HepG2 (cell line): ENCODE measurements around the gene ZNF638. TPM values are rescaled to one million over a fixed set of nuclear protein-coding genes. Genes with fewer than 3 reads are reported as not detected.

Experiments used
- ATM ChIP-seq: fragments of 450-650 bp; IDR thresholded peaks from 2 replicates; pipeline ENCODE4 v1.7.1; 2017; ENCODE audit warnings: mild to moderate bottlenecking, borderline replicate concordance
- BORCS8-MEF2B ChIP-seq: sonication (generic); formaldehyde crosslinking; IDR thresholded peaks from 2 replicates; pipeline ENCODE4 v1.8.0; 2022; ENCODE audit warnings: mild to moderate bottlenecking, missing genetic modification reagents
- DRAP1 ChIP-seq: IDR thresholded peaks from 2 replicates; pipeline ENCODE4 v1.6.1; 2016; ENCODE audit warnings: missing genetic modification reagents, missing compliant biosample characterization
- FOXO1 ChIP-seq: sonication (generic); formaldehyde crosslinking; IDR thresholded peaks from 2 replicates; pipeline ENCODE4 v1.4.0; 2020; ENCODE audit warnings: missing genetic modification reagents
- HNRNPH1 ChIP-seq: fragments of 200-400 bp; formaldehyde crosslinking; optimal IDR thresholded peaks from 2 replicates; pipeline ENCODE3; 2017; ENCODE audit warnings: mild to moderate bottlenecking, low read depth, low read length
- JUNB ChIP-seq: sonication (generic); formaldehyde crosslinking; IDR thresholded peaks from 2 replicates; pipeline ENCODE4 v1.8.0; 2022; ENCODE audit warnings: missing genetic modification reagents, mild to moderate bottlenecking, borderline replicate concordance
- KLF12 ChIP-seq: sonication (generic); formaldehyde crosslinking; IDR thresholded peaks from 2 replicates; pipeline ENCODE4 v1.4.0; 2020; ENCODE audit warnings: missing genetic modification reagents, borderline replicate concordance
- MLLT10 ChIP-seq: sonication (generic); formaldehyde crosslinking; IDR thresholded peaks from 2 replicates; pipeline ENCODE4 v1.4.0; 2020; ENCODE audit warnings: missing genetic modification reagents
- MTF1 ChIP-seq: sonication (generic); formaldehyde crosslinking; IDR thresholded peaks from 2 replicates; pipeline ENCODE4 v1.5.0; 2020; ENCODE audit warnings: missing genetic modification reagents
- NFKB2 ChIP-seq: sonication (generic); formaldehyde crosslinking; IDR thresholded peaks from 2 replicates; pipeline ENCODE4 v1.4.0; 2020; ENCODE audit warnings: missing genetic modification reagents, borderline replicate concordance
- PCBP1 ChIP-seq: fragments of 200-400 bp; formaldehyde crosslinking; IDR thresholded peaks from 2 replicates; pipeline ENCODE4 v1.6.1; 2017; ENCODE audit warnings: mild to moderate bottlenecking, low read depth, low read length, borderline replicate concordance
- PLRG1 ChIP-seq: fragments of 450-650 bp; conservative IDR thresholded peaks from 2 replicates; pipeline ENCODE4 v1.6.1; 2016
- SIX1 ChIP-seq: sonication (generic); formaldehyde crosslinking; IDR thresholded peaks from 2 replicates; pipeline ENCODE4 v1.4.0; 2020; ENCODE audit warnings: missing genetic modification reagents, borderline replicate concordance
- SMARCE1 ChIP-seq: fragments of 450-650 bp; IDR thresholded peaks from 2 replicates; pipeline ENCODE4 v1.6.1; 2017; ENCODE audit warnings: borderline replicate concordance
- TBP ChIP-seq: sonication (generic); formaldehyde crosslinking; IDR thresholded peaks from 2 replicates; pipeline ENCODE4 v1.5.0; 2020; ENCODE audit warnings: missing genetic modification reagents
- TEAD2 ChIP-seq: sonication (generic); formaldehyde crosslinking; IDR thresholded peaks from 2 replicates; pipeline ENCODE4 v1.9.0; 2021; ENCODE audit warnings: missing genetic modification reagents
- TEAD3 ChIP-seq: optimal IDR thresholded peaks from 2 replicates; pipeline ENCODE3; 2016; ENCODE audit warnings: borderline replicate concordance
- TGIF2 ChIP-seq: IDR thresholded peaks from 2 replicates; pipeline ENCODE4 v1.6.1; 2016; ENCODE audit warnings: control low read depth, missing compliant biosample characterization
- YY1 ChIP-seq: IDR thresholded peaks from 2 replicates; pipeline ENCODE4 v1.6.1; 2011; ENCODE audit warnings: low read length, low read depth, moderate library complexity, mild to moderate bottlenecking; ENCODE audit not compliant: insufficient read depth, insufficient replicate concordance
- ZBTB38 ChIP-seq: sonication (generic); formaldehyde crosslinking; IDR thresholded peaks from 2 replicates; pipeline ENCODE4 v1.5.1; 2020; ENCODE audit warnings: mild to moderate bottlenecking, missing genetic modification reagents
- ZFAT ChIP-seq: sonication (generic); formaldehyde crosslinking; conservative IDR thresholded peaks from 2 replicates; pipeline ENCODE4 v1.8.1; 2023; ENCODE audit warnings: missing genetic modification reagents, inconsistent platforms
- ZNF263 ChIP-seq: sonication (generic); formaldehyde crosslinking; IDR thresholded peaks from 2 replicates; pipeline ENCODE4 v1.4.0; 2020; ENCODE audit warnings: missing genetic modification reagents
- ZNF629 ChIP-seq: sonication (generic); formaldehyde crosslinking; conservative IDR thresholded peaks from 2 replicates; pipeline ENCODE4 v1.5.0; 2020; ENCODE audit warnings: missing genetic modification reagents
- ZNF768 ChIP-seq: sonication (generic); formaldehyde crosslinking; IDR thresholded peaks from 2 replicates; pipeline ENCODE4 v1.4.0; 2020; ENCODE audit warnings: missing genetic modification reagents
- ZNF770 ChIP-seq: sonication (generic); formaldehyde crosslinking; IDR thresholded peaks from 2 replicates; pipeline ENCODE4 v1.5.0; 2020; ENCODE audit warnings: mild to moderate bottlenecking, missing genetic modification reagents
- ZNF780A ChIP-seq: sonication (generic); formaldehyde crosslinking; IDR thresholded peaks from 2 replicates; pipeline ENCODE4 v1.8.0; 2022; ENCODE audit warnings: mild to moderate bottlenecking, missing genetic modification reagents, moderate library complexity
- ZNF891 ChIP-seq: sonication (generic); formaldehyde crosslinking; IDR thresholded peaks from 2 replicates; pipeline ENCODE4 v1.5.0; 2020; ENCODE audit warnings: mild to moderate bottlenecking, missing genetic modification reagents
- polyA plus RNA-seq, 8 experiments: library from polyadenylated mRNA; depleted of rRNA in 3 of 8; stranded (reverse) in 7 of 8; unstranded in 1 of 8; fragments of >200 nt; fragmentation: Illumina TruSeq in 4 of 8; extraction: Trizol in 4 of 8; gene quantifications; 2 replicates each; pipeline versions ENCODE4 v1.2.1 to v1.2.3, GENCODE V29; 2011 to 2016; ENCODE audit warnings: low read depth in 4 of 8, missing spikeins in 1 of 8, mixed read lengths in 1 of 8; ENCODE audit not compliant: insufficient read depth in 1 of 8
- total RNA-seq, 5 experiments: library from RNA; depleted of rRNA; stranded (reverse); fragments of >200 nt; fragmentation: Illumina TruSeq; extraction: Trizol; gene quantifications; 2 replicates each; pipeline ENCODE4 v1.2.3, GENCODE V29; 2016; ENCODE audit warnings: low read depth in 1 of 5
- TF ChIP-seq, protein P1 (sequence below): IDR thresholded peaks from 2 replicates; pipeline ENCODE4 v1.6.1; 2018; ENCODE audit warnings: missing genetic modification reagents
- TF ChIP-seq, protein P2 (sequence below): IDR thresholded peaks from 2 replicates; pipeline ENCODE4 v1.6.1; 2016; ENCODE audit warnings: control low read depth

Gene ZNF638
- total and polyA plus RNA-seq, 2 of the 13 experiments (the other 11 are each of a cell fraction or from before 2014, with no cell fraction given), result 92.7 to 144 TPM

- TF ChIP-seq, protein P1, sequence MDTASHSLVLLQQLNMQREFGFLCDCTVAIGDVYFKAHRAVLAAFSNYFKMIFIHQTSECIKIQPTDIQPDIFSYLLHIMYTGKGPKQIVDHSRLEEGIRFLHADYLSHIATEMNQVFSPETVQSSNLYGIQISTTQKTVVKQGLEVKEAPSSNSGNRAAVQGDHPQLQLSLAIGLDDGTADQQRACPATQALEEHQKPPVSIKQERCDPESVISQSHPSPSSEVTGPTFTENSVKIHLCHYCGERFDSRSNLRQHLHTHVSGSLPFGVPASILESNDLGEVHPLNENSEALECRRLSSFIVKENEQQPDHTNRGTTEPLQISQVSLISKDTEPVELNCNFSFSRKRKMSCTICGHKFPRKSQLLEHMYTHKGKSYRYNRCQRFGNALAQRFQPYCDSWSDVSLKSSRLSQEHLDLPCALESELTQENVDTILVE, result no peak
- TF ChIP-seq MLLT10 (CRISPR knock-in tag), result no peak
- 0 out of 2 replicates have a peak, but pooled peaks have one; percentile 38 for TF ChIP-seq ZNF891
- TF ChIP-seq TGIF2, result no peak
- no peak for TF ChIP-seq PLRG1
- no peak for TF ChIP-seq MTF1 (CRISPR knock-in tag)
- TF ChIP-seq BORCS8-MEF2B (CRISPR knock-in tag), result 0 out of 2 replicates have a peak, but pooled peaks have one; percentile 27
- no peak for TF ChIP-seq TEAD2 (CRISPR knock-in tag)
- no peak for TF ChIP-seq ZBTB38
- peak; percentile 89 for TF ChIP-seq ZNF263 (CRISPR knock-in tag)
- TF ChIP-seq ATM, result no peak
- TF ChIP-seq NFKB2 (CRISPR knock-in tag), result 0 out of 2 replicates have a peak, but pooled peaks have one; percentile 48
- peak; percentile 66; the same call in 1 of the 2 replicates for TF ChIP-seq ZNF768 (CRISPR knock-in tag)
- no peak for TF ChIP-seq ZNF629 (CRISPR knock-in tag)
- TF ChIP-seq FOXO1, result no peak
- TF ChIP-seq DRAP1 (CRISPR knock-in tag), result no peak
- no peak for TF ChIP-seq KLF12 (CRISPR knock-in tag)
- TF ChIP-seq HNRNPH1, result no peak
- TF ChIP-seq ZNF780A (CRISPR knock-in tag), result no peak
- TF ChIP-seq TEAD3, result no peak
- peak; percentile 60; the same call in 1 of the 2 replicates for TF ChIP-seq ZFAT
- TF ChIP-seq TBP (CRISPR knock-in tag), result no peak
- TF ChIP-seq SMARCE1, result no peak
- TF ChIP-seq, protein P2, sequence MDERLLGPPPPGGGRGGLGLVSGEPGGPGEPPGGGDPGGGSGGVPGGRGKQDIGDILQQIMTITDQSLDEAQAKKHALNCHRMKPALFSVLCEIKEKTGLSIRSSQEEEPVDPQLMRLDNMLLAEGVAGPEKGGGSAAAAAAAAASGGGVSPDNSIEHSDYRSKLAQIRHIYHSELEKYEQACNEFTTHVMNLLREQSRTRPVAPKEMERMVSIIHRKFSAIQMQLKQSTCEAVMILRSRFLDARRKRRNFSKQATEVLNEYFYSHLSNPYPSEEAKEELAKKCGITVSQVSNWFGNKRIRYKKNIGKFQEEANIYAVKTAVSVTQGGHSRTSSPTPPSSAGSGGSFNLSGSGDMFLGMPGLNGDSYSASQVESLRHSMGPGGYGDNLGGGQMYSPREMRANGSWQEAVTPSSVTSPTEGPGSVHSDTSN (CRISPR knock-in tag), result no peak
- TF ChIP-seq JUNB (CRISPR knock-in tag), result no peak
- no peak for TF ChIP-seq PCBP1
- TF ChIP-seq YY1, result no peak
- TF ChIP-seq ZNF770 (CRISPR knock-in tag), result no peak
- no peak for TF ChIP-seq SIX1 (CRISPR knock-in tag)
Measured at GRCh38 chr2:71466301-71467179, 135.0 kb downstream of the ZNF638 start (continued).
